AG09309 (cell line): ENCODE results near the gene ZGPAT.

ENCODE experiments used
- DNase-seq: peaks from one replicate; pipeline ENCODE4 v3.0.0-alpha.2; 2010; ENCODE audit warnings: low read depth
- H3K4me3 ChIP-seq: 2 replicates; pipeline ENCODE4 v1.5.1; 2011; ENCODE audit warnings: mild to moderate bottlenecking, low read depth, low read length, moderate library complexity; ENCODE audit not compliant: control insufficient read depth
- CTCF ChIP-seq: IDR thresholded peaks from 2 replicates; pipeline ENCODE4 v1.5.1; 2011; ENCODE audit warnings: mild to moderate bottlenecking, low read depth, low read length, inconsistent platforms; ENCODE audit not compliant: insufficient read depth, control insufficient read depth; ENCODE audit errors: missing control alignments

ZGPAT gene

GRCh38 chr20:63696628-63697356 lies 11.0 kb upstream of the ZGPAT start, which contains the start of gene TNFRSF6B:
TNFRSF6B (plus strand) TSS chr20:63696652; CDS start chr20:63696768, 116 bp downstream.
- no peak for TF ChIP-seq CTCF
- DNase-seq = no peak
- H3K4me3 ChIP-seq = peak within 1 kb of the TSS; percentile 9

- no peak for DNase-seq
- no peak for TF ChIP-seq CTCF
- peak overlapping the region; percentile 9; the same call in 1 of the 2 replicates for H3K4me3 ChIP-seq
These were observed 10.4 kb upstream of the ZGPAT start for GRCh38 chr20:63697357-63697867.

GRCh38 chr20:63697868-63698545 lies 9.8 kb upstream of the ZGPAT start:
- H3K4me3 ChIP-seq = no peak overlapping the region
- TF ChIP-seq CTCF = no peak
- DNase-seq = no peak

- peak; percentile 69 for DNase-seq
- TF ChIP-seq CTCF = no peak
- H3K4me3 ChIP-seq = no peak overlapping the region; the same call in 1 of the 2 replicates
These were observed 8.9 kb upstream of the ZGPAT start for GRCh38 chr20:63698739-63699465.

GRCh38 chr20:63699466-63700198 lies 8.2 kb upstream of the ZGPAT start:
- no peak for TF ChIP-seq CTCF
- no peak for DNase-seq
- no peak overlapping the region for H3K4me3 ChIP-seq
